Caco-2 (cell line): ENCODE results near the gene OSBPL2. TPM values are rescaled to one million over a fixed set of nuclear protein-coding genes. Genes with fewer than 3 reads are reported as not detected.

Experiments used
- BruUV-seq: library from RNA; stranded (reverse); fragments of 400-500 nt; replicated peaks from 2 replicates; lab custom pipeline; 2021; lab: Mats Ljungman, UMichigan
- CTCF ChIA-PET: fragments of 300-600 bp; sonication (Branson Sonifier 250); formaldehyde crosslinking; loops from one replicate; lab custom pipeline; 2022; ENCODE audit warnings: antibody characterized with exemption; lab: Charles Lee
- POLR2A ChIA-PET: fragments of 300-600 bp; sonication (Branson Sonifier 250); formaldehyde crosslinking; loops from one replicate; lab custom pipeline; 2022; ENCODE audit warnings: antibody characterized with exemption; lab: Charles Lee
- DNase-seq, 2 experiments: peaks; one replicate each; pipeline versions ENCODE4 v3.0.0 to v3.0.0-alpha.2; 2020 to 2022
- H3K27me3 ChIP-seq: replicated peaks from 2 replicates; pipeline ENCODE4 v1.6.0; 2011; ENCODE audit warnings: low read length; ENCODE audit not compliant: control insufficient read depth, insufficient read depth
- H3K36me3 ChIP-seq: 2 replicates; pipeline ENCODE4 v1.5.1; 2011; ENCODE audit warnings: low read length; ENCODE audit not compliant: control insufficient read depth, insufficient read depth
- H3K4me1 ChIP-seq: fragments of 250-450 bp; sonication (Bioruptor Pico); 2 replicates; pipeline ENCODE4 v1.5.1; 2020; ENCODE audit warnings: mild to moderate bottlenecking
- H3K4me3 ChIP-seq: 2 replicates; pipeline ENCODE4 v1.5.1; 2011; ENCODE audit warnings: low read depth, mild to moderate bottlenecking, control low read depth, low read length
- H3K9me3 ChIP-seq: fragments of 250-450 bp; sonication (Bioruptor Pico); 2 replicates; pipeline ENCODE4 v1.5.1; 2020; ENCODE audit warnings: mild to moderate bottlenecking, moderate library complexity
- H3K27ac Mint-ChIP-seq: one replicate; pipeline ENCODE4 v1.8.0; 2022; ENCODE audit warnings: mixed read lengths; ENCODE audit not compliant: unreplicated experiment
- H3K27me3 Mint-ChIP-seq: one replicate; pipeline ENCODE4 v1.8.0; 2022; ENCODE audit warnings: mixed read lengths; ENCODE audit not compliant: insufficient read depth, unreplicated experiment
- H3K36me3 Mint-ChIP-seq: one replicate; pipeline ENCODE4 v1.8.0; 2022; ENCODE audit warnings: mild to moderate bottlenecking, mixed read lengths; ENCODE audit not compliant: insufficient read depth, unreplicated experiment
- H3K4me1 Mint-ChIP-seq: one replicate; pipeline ENCODE4 v1.8.0; 2022; ENCODE audit warnings: low read depth, mixed read lengths; ENCODE audit not compliant: unreplicated experiment
- H3K4me3 Mint-ChIP-seq: one replicate; pipeline ENCODE4 v1.8.0; 2022; ENCODE audit warnings: mild to moderate bottlenecking, moderate library complexity, mixed read lengths; ENCODE audit not compliant: unreplicated experiment
- H3K9me3 Mint-ChIP-seq: one replicate; pipeline ENCODE4 v1.8.0; 2022; ENCODE audit warnings: mixed read lengths; ENCODE audit not compliant: unreplicated experiment
- CTCF ChIP-seq, 2 experiments: fragments of 200-600 bp in 1 of 2; IDR thresholded peaks; 1 replicate in 1 of 2; 2 replicates in 1 of 2; pipeline versions ENCODE4 v1.5.1 to v1.8.0; 2011 to 2022; ENCODE audit warnings: antibody characterized with exemption in 1 of 2, control low read depth in 1 of 2, inconsistent platforms in 1 of 2, low read depth in 1 of 2, low read length in 1 of 2, mild to moderate bottlenecking in 1 of 2, moderate library complexity in 1 of 2; ENCODE audit not compliant: insufficient read depth in 1 of 2, severe bottlenecking in 1 of 2, unreplicated experiment in 1 of 2
- intact Hi-C: fragments of 100-400 bp; cut with micrococcal nuclease; formaldehyde crosslinking; loops from one replicate; pipeline ENCODE4 v1.10.0; 2022; ENCODE audit not compliant: unreplicated experiment
- total RNA-seq: library from RNA; stranded (reverse); gene quantifications from 2 replicates; pipeline ENCODE4 v1.2.3, GENCODE V29; 2022

Gene OSBPL2
- total RNA-seq, 1 experiment from 2014 or later, result 132 TPM

- DNase-seq, result no peak
- H3K4me3 Mint-ChIP-seq, result no peak overlapping the region
- POLR2A ChIA-PET, result no interaction called here
- no peaks in the 10 kb centered on the region for H3K27me3 Mint-ChIP-seq
- Histone ChIP-seq H3K4me3 (no peak overlapping the region), H3K36me3 (peaks cover 31% of the 10 kb centered on the region), H3K4me1 (no peaks in the 10 kb centered on the region), H3K27me3 (no peaks in the 10 kb centered on the region), H3K9me3 (no peaks in the 10 kb centered on the region)
- peak overlapping the region; percentile 73 for H3K27ac Mint-ChIP-seq
- TF ChIP-seq CTCF (IDR thresholded peaks at IDR 0.05; ENCODE audit: insufficient read depth in 1 of 2, low read depth in 1 of 2, low read length in 1 of 2, severe bottlenecking in 1 of 2, unreplicated experiment in 1 of 2), result no peak
- intact Hi-C loops, result no loop called here
- no TSS peak for BruUV-seq
- peaks cover 100% of the 10 kb centered on the region for H3K36me3 Mint-ChIP-seq
- H3K4me1 Mint-ChIP-seq, result peaks cover 6% of the 10 kb centered on the region
- no peaks in the 10 kb centered on the region for H3K9me3 Mint-ChIP-seq
- CTCF ChIA-PET, result no interaction called here
Observed at GRCh38 chr20:62334881-62335280, 96.6 kb downstream of the OSBPL2 start.

GRCh38 chr20:62335532-62335931 is 97.2 kb downstream of the OSBPL2 start:
- TF ChIP-seq CTCF (IDR thresholded peaks at IDR 0.05; ENCODE audit: insufficient read depth in 1 of 2, low read depth in 1 of 2, low read length in 1 of 2, severe bottlenecking in 1 of 2, unreplicated experiment in 1 of 2), result no peak
- Mint-ChIP-seq H3K27ac (peak overlapping the region; percentile 73), H3K27me3 (no peaks in the 10 kb centered on the region), H3K4me3 (no peak overlapping the region), H3K4me1 (peaks cover 6% of the 10 kb centered on the region), H3K36me3 (peaks cover 100% of the 10 kb centered on the region), H3K9me3 (no peaks in the 10 kb centered on the region)
- DNase-seq, result no peak
- intact Hi-C loops, result no loop called here
- CTCF ChIA-PET, result no interaction called here
- Histone ChIP-seq H3K9me3 (no peaks in the 10 kb centered on the region), H3K36me3 (peaks cover 30% of the 10 kb centered on the region), H3K27me3 (no peaks in the 10 kb centered on the region), H3K4me1 (no peaks in the 10 kb centered on the region), H3K4me3 (no peak overlapping the region)
- BruUV-seq, result no TSS peak
- POLR2A ChIA-PET, result no interaction called here

- peak overlapping the region; percentile 73 for H3K27ac Mint-ChIP-seq
- ChIA-PET CTCF (interaction anchor here (1.2 kb wide), 1 partner anchor 46 kb away, joined by 3 read pairs; no protein-coding TSS in a partner anchor), POLR2A (interaction anchor here (0.6 kb wide), 1 partner anchor 31 kb away, joined by 4 read pairs; no protein-coding TSS in a partner anchor)
- Histone ChIP-seq H3K36me3 (peaks cover 31% of the 10 kb centered on the region), H3K9me3 (no peaks in the 10 kb centered on the region), H3K4me1 (no peaks in the 10 kb centered on the region), H3K4me3 (no peak overlapping the region), H3K27me3 (no peaks in the 10 kb centered on the region)
- intact Hi-C loops, result no loop called here
- peaks cover 6% of the 10 kb centered on the region for H3K4me1 Mint-ChIP-seq
- H3K9me3 Mint-ChIP-seq, result no peaks in the 10 kb centered on the region
- no peak for TF ChIP-seq CTCF (IDR thresholded peaks at IDR 0.05; ENCODE audit: insufficient read depth in 1 of 2, low read depth in 1 of 2, low read length in 1 of 2, severe bottlenecking in 1 of 2, unreplicated experiment in 1 of 2)
- H3K36me3 Mint-ChIP-seq, result peaks cover 100% of the 10 kb centered on the region
- DNase-seq, result peak in 1 of 2 experiments; percentile 63
- no TSS peak for BruUV-seq
- no peaks in the 10 kb centered on the region for H3K27me3 Mint-ChIP-seq
- no peak overlapping the region for H3K4me3 Mint-ChIP-seq
Observed at GRCh38 chr20:62336329-62336728, 98.0 kb downstream of the OSBPL2 start.
